ENCODE data around the gene HID1.
"Not testable (repeated sequence)": the region's sequence is repeated elsewhere in the genome, so short reads cannot be mapped to it uniquely, and the experiment has no call there.

Gene HID1

GRCh38 chr17:74982663-74983313, 10.2 kb upstream of the HID1 start:
- H3K36me3 Mint-ChIP-seq (ENCODE audit: low read depth); H3K9me3 Mint-ChIP-seq; H3K27ac Mint-ChIP-seq: not testable (repeated sequence)
- Mint-ChIP-seq H3K4me1 (ENCODE audit: low read depth) (peaks cover 22% of the 10 kb centered on the region), H3K4me3 (peak overlapping the region; percentile 84), H3K27me3 (peaks cover 20% of the 10 kb centered on the region)

DNA sequence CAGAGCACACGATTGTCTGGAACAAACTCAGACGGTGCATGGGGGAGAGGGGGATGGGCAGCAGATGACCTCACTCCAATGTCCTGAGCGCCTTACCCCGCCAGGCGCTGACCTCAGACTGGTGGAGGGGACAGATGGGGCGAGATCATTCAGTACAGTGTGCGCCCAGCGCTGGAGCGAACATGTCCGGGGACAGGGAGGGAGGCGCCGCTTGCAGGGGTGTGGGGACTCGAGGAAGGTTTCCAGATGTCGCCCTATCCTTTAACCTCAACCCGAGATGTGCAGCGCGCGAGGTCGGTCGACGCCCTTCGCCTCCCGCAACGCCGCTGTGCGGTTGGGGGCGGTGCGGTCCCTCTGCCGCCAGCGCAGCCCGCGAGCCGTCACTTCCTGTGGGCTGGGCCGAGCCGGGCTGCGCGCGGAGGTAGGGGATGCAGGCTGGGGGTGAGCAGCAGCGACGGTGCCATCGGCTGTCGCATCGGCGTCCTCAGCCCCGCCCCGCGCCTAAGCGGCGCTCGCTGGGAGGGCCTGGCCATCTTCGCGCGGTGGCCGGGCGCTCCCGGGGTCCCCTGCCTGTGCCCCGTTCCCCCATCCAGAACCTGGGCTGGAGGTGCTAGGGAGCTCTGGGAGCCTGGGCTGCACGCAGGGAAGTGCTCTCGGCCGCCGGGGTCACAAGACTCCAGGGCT, 9.6 kb upstream of the HID1 start:
- peaks cover 19% of the 10 kb centered on the region for H3K4me1 Mint-ChIP-seq (ENCODE audit: low read depth)
- no peaks in the 10 kb centered on the region for H3K36me3 Mint-ChIP-seq (ENCODE audit: low read depth)
- H3K27ac Mint-ChIP-seq, result peak overlapping the region; percentile 74
- H3K27me3 Mint-ChIP-seq, result peaks cover 18% of the 10 kb centered on the region
- H3K4me3 Mint-ChIP-seq, result peak overlapping the region; percentile 84
- H3K9me3 Mint-ChIP-seq, result no peaks in the 10 kb centered on the region

DNA sequence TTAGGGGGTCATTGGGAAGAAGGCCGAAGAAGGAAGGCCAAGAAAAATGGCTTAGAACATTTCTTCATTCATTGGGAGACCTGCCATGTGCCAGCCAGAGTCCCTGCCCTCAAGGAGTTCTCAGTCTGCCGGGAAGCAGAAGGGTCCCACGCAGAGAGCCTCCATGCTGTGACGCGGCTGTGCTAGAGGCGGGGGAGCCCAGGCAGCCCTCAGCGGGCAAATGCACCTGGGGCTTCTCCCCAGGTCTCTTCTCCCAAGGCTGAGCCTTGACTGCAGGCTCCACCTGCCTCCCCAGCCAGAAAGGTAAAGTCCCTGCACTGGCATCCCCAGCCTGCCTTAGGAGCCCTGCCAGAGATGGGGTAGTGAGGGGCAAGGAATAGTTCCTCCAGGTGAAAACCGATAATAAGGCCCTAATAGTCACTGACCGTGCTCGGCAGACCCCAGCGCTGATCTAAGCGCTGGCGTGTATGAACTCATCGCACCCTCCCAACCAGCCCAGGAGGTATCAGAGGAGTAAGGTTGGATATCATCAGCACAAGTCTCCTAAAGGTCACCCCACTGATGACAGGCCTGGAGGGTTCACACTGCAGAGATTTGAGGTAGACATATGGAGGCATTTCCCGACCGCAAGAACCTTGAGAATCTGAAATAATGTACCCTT, 8.9 kb upstream of the HID1 start:
- Mint-ChIP-seq H3K27me3 (peaks cover 15% of the 10 kb centered on the region), H3K4me1 (ENCODE audit: low read depth) (peaks cover 13% of the 10 kb centered on the region)

DNA sequence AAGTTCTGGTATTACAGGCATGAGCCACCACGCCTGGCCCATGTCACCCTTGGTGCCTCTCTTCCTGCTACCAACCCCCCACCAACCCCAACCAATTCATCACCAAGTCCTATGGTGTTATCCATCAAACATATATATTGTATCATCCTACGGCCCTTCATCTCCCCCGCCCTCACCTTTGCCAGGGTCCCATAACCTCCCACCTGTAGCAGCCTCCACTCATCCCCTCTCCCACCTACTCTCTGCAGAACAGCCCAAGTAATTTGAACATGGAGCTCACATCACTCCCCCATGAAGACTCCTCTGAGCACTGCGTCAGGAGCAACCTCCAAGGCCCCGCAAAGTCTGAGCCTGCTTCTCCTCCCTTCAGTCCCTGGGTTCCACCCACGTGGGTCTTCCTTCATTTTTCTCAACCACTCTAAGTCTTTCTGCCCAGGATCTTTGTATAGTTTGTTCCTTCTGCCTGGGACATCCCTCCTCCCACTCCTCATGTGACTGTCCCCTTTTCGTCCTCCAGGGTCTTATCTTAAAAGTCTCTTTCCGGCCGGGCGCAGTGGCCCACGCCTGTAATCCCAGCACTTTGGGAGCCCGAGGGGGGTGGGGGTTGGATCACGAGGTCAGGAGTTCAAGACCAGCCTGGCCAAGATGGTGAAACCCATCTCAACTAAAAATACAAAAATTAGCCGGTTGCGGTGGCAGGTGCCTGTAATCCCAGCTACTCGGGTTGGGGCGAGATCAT, 7.0 kb upstream of the HID1 start:
- H3K4me3 Mint-ChIP-seq, result no peak overlapping the region
- H3K27ac Mint-ChIP-seq, result no peak overlapping the region
- peaks cover 13% of the 10 kb centered on the region for H3K4me1 Mint-ChIP-seq (ENCODE audit: low read depth)
- no peaks in the 10 kb centered on the region for H3K36me3 Mint-ChIP-seq (ENCODE audit: low read depth)
- H3K27me3 Mint-ChIP-seq, result peaks cover 13% of the 10 kb centered on the region
- H3K9me3 Mint-ChIP-seq, result no peaks in the 10 kb centered on the region

More for the DNA sequence above, 8.9 kb upstream of the HID1 start:
- Mint-ChIP-seq H3K27ac (peak overlapping the region; percentile 74), H3K9me3 (no peaks in the 10 kb centered on the region), H3K36me3 (ENCODE audit: low read depth) (no peaks in the 10 kb centered on the region), H3K4me3 (peak overlapping the region; percentile 84)

GRCh38 chr17:74978240-74978639, 5.7 kb upstream of the HID1 start:
- no peak overlapping the region for H3K27ac Mint-ChIP-seq
- no peaks in the 10 kb centered on the region for H3K36me3 Mint-ChIP-seq (ENCODE audit: low read depth)
- peaks cover 13% of the 10 kb centered on the region for H3K4me1 Mint-ChIP-seq (ENCODE audit: low read depth)
- no peak overlapping the region for H3K4me3 Mint-ChIP-seq
- H3K27me3 Mint-ChIP-seq, result peaks cover 16% of the 10 kb centered on the region
- no peaks in the 10 kb centered on the region for H3K9me3 Mint-ChIP-seq

DNA sequence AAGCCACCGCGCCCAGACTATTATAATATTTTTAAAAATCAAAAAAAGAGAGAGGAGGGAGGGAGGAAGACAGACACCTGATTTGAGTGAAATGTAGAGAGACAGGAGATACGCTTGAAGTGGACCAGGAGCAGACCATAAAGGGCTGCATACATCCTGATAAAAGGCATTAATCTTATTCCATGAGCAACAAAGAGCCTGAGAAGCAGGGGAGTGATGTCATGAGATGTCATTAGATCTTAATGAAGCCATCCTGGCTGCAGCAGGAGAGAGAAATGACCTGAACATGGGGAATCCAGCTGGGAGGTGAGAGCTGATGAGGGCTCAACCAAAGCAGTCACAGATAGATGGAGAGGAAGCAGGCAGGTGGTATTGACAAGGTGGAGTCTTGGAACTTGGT, 5.2 kb upstream of the HID1 start:
- Mint-ChIP-seq H3K4me3 (no peak overlapping the region), H3K36me3 (ENCODE audit: low read depth) (no peaks in the 10 kb centered on the region), H3K27me3 (peaks cover 20% of the 10 kb centered on the region), H3K27ac (no peak overlapping the region), H3K9me3 (no peaks in the 10 kb centered on the region), H3K4me1 (ENCODE audit: low read depth) (peaks cover 17% of the 10 kb centered on the region)

DNA sequence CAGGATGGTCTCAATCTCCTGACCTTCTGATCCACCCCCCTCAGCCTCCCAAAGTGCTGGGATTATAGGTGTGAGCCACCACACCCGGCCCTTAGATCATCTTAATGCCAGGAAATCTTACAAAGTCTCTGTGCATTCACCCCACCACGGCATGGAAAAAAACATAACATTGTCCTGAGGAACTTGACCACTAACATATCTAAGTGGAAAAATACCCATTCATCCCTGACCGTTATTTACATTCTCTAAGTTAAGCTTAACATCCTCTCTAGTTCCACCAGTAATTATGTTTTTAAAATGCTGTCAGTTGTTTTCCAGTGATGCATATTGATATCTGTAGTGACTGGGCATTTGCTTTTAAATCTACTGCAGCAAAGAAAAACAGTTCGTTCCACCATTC, 3.4 kb upstream of the HID1 start:
- Mint-ChIP-seq H3K4me1 (ENCODE audit: low read depth) (peaks cover 6% of the 10 kb centered on the region), H3K4me3 (no peak overlapping the region), H3K27ac (no peak overlapping the region), H3K27me3 (peaks cover 18% of the 10 kb centered on the region), H3K36me3 (ENCODE audit: low read depth) (no peaks in the 10 kb centered on the region), H3K9me3 (no peaks in the 10 kb centered on the region)

- no peak overlapping the region for H3K27ac Mint-ChIP-seq
- H3K36me3 Mint-ChIP-seq (ENCODE audit: low read depth), result no peaks in the 10 kb centered on the region
Observed at GRCh38 chr17:74972973-74973328, 392 bp upstream of the HID1 start.

DNA sequence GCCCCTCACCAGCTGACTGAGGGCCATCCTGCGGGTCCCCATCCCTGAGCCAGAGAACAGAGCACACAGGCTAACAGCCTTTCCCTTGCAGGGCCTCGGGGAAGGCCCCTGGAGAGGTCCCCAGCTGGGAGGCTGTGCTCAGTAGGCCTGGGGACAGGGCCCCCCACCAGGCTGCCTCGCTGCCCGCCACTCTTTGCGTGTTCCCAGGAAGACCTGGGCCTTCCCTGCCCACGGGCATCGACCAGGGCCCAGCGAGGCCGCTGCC, 785 bp downstream of the HID1 start:
- H3K27me3 Mint-ChIP-seq, result peaks cover 18% of the 10 kb centered on the region
- H3K4me3 Mint-ChIP-seq, result no peak overlapping the region
- H3K9me3 Mint-ChIP-seq, result no peaks in the 10 kb centered on the region
- peaks cover 5% of the 10 kb centered on the region for H3K4me1 Mint-ChIP-seq (ENCODE audit: low read depth)
- H3K27ac Mint-ChIP-seq, result no peak overlapping the region
- H3K36me3 Mint-ChIP-seq (ENCODE audit: low read depth), result no peaks in the 10 kb centered on the region

More at GRCh38 chr17:74972973-74973328, 392 bp upstream of the HID1 start:
- Mint-ChIP-seq H3K9me3 (no peaks in the 10 kb centered on the region), H3K4me3 (peak overlapping the region; percentile 76), H3K27me3 (peaks cover 18% of the 10 kb centered on the region), H3K4me1 (ENCODE audit: low read depth) (peaks cover 5% of the 10 kb centered on the region)

- no peaks in the 10 kb centered on the region for H3K36me3 Mint-ChIP-seq (ENCODE audit: low read depth)
- no peak overlapping the region for H3K27ac Mint-ChIP-seq
- H3K9me3 Mint-ChIP-seq, result no peaks in the 10 kb centered on the region
- peaks cover 5% of the 10 kb centered on the region for H3K4me1 Mint-ChIP-seq (ENCODE audit: low read depth)
- H3K4me3 Mint-ChIP-seq, result peak overlapping the region; percentile 35
- H3K27me3 Mint-ChIP-seq, result peaks cover 18% of the 10 kb centered on the region
Observed at GRCh38 chr17:74971069-74971841, 1.3 kb downstream of the HID1 start.

DNA sequence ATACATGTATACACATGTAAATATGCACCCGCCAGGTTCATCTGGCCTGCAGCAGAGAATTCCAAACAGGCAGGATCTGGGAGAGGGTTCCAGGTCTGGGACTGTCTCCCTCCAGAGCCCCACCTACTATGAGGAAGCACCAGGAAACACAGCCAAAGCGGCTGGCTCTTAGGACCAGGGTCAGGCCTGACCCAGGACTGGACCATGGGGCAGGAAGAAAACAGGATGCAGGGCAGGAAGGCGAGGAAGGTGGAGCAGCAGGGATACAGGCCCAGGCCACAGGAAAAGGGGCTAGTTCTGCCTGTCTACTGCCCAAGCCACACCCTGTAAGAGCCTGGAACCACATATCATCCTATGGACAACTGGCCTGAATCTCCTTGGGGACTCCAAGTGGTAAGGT, 2.2 kb downstream of the HID1 start:
- Mint-ChIP-seq H3K27me3 (peaks cover 15% of the 10 kb centered on the region), H3K4me1 (ENCODE audit: low read depth) (peaks cover 5% of the 10 kb centered on the region), H3K36me3 (ENCODE audit: low read depth) (no peaks in the 10 kb centered on the region), H3K4me3 (no peak overlapping the region), H3K27ac (no peak overlapping the region), H3K9me3 (no peaks in the 10 kb centered on the region)

DNA sequence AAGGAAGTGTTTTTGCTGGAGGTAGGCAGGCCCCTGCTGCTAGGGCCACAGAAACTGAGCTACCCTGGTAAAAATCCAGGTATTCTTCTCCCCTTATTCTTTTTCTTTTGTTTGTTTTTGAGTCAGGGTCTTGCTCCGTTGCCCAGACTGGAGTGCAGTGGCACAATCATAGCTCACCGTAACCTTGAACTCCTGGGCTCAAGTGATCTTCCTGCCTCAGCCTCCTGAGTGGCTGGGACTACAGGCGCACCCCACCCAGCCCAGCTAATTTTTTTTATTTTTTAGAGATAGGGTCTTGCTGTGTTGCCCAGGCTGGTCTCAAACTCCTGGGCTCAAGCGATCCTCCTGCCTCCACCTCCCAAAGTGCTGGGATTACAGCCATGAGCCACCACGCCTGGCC, 3.1 kb downstream of the HID1 start:
- H3K27me3 Mint-ChIP-seq, result peaks cover 11% of the 10 kb centered on the region
- H3K9me3 Mint-ChIP-seq; H3K36me3 Mint-ChIP-seq (ENCODE audit: low read depth); H3K27ac Mint-ChIP-seq; H3K4me1 Mint-ChIP-seq (ENCODE audit: low read depth); H3K4me3 Mint-ChIP-seq: not testable (repeated sequence)

DNA sequence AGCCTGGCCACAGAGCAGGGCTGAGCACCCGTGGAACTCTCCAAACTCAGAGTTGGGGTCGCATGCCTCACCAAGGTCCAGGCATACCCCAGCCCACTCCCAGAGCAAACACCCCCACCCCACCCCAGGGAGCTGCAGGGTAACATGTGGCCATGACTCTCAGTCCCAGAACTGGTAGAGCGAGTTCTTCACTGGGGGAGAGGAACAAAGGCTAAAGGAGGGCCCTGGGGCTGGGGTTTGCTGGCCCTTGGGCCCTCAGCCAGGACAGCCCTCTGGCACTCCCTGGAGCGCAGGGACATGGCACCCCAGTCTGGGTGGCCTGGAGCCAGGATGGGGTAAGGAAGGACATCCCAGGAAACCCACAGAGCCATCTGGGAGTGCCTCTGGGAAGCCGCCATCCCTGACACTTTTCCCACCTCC, 4.2 kb downstream of the HID1 start:
- Mint-ChIP-seq H3K27ac (no peak overlapping the region), H3K36me3 (ENCODE audit: low read depth) (no peaks in the 10 kb centered on the region), H3K27me3 (peaks cover 7% of the 10 kb centered on the region), H3K4me3 (no peak overlapping the region), H3K4me1 (ENCODE audit: low read depth) (peaks cover 5% of the 10 kb centered on the region), H3K9me3 (no peaks in the 10 kb centered on the region)

GRCh38 chr17:74964988-74965622, 7.5 kb downstream of the HID1 start:
- no peak overlapping the region for H3K27ac Mint-ChIP-seq
- H3K27me3 Mint-ChIP-seq, result no peaks in the 10 kb centered on the region
- no peaks in the 10 kb centered on the region for H3K9me3 Mint-ChIP-seq
- no peaks in the 10 kb centered on the region for H3K36me3 Mint-ChIP-seq (ENCODE audit: low read depth)
- H3K4me3 Mint-ChIP-seq, result no peak overlapping the region
- peaks cover 7% of the 10 kb centered on the region for H3K4me1 Mint-ChIP-seq (ENCODE audit: low read depth)

Measured in stimulated activated naive CD8-positive, alpha-beta T cell treated with anti-CD3 and anti-CD28 coated beads, Interleukin-15, Interleukin-2, amounts not matched to agents 100 ng/mL and 50 ng/mL, for 24 hours (primary cell).